Immature natural killer cell (primary cell): Measurements from ENCODE around the gene CLPTM1L. TPM values are rescaled to one million over a fixed set of nuclear protein-coding genes. Genes with fewer than 3 reads are reported as not detected.
"Not testable (repeated sequence)": the region's sequence is repeated elsewhere in the genome, so short reads cannot be mapped to it uniquely, and the experiment has no call there.

Source experiments
- DNase-seq, 3 donors: peaks; one replicate each; pipeline ENCODE4 v3.0.0; 2022; ENCODE audit warnings: mixed read lengths in 1 of 3
- H3K27ac Mint-ChIP-seq, 6 donors: one replicate each; pipeline ENCODE4 v1.8.0; 2020; ENCODE audit warnings: mixed read lengths in 6 of 6, mild to moderate bottlenecking in 5 of 6, inconsistent platforms in 4 of 6, moderate library complexity in 3 of 6
- H3K27me3 Mint-ChIP-seq, 3 donors: one replicate each; pipeline ENCODE4 v1.8.0; 2020 to 2021; ENCODE audit warnings: low read depth in 3 of 3, mild to moderate bottlenecking in 3 of 3, mixed read lengths in 3 of 3, moderate library complexity in 3 of 3, inconsistent platforms in 1 of 3
- H3K36me3 Mint-ChIP-seq, 3 donors: one replicate each; pipeline ENCODE4 v1.8.0; 2020; ENCODE audit warnings: mixed read lengths in 3 of 3, inconsistent platforms in 2 of 3, mild to moderate bottlenecking in 2 of 3
- H3K4me1 Mint-ChIP-seq, 2 donors: one replicate each; pipeline ENCODE4 v1.8.0; 2020; ENCODE audit warnings: inconsistent platforms in 2 of 2, mild to moderate bottlenecking in 2 of 2, mixed read lengths in 2 of 2, moderate library complexity in 1 of 2
- H3K4me3 Mint-ChIP-seq, 5 donors: one replicate each; pipeline ENCODE4 v1.8.0; 2020; ENCODE audit warnings: mild to moderate bottlenecking in 5 of 5, mixed read lengths in 5 of 5, inconsistent platforms in 3 of 5, moderate library complexity in 3 of 5
- H3K9me3 Mint-ChIP-seq, 6 donors: one replicate each; pipeline ENCODE4 v1.8.0; 2020; ENCODE audit warnings: mild to moderate bottlenecking in 6 of 6, mixed read lengths in 6 of 6, inconsistent platforms in 4 of 6, moderate library complexity in 3 of 6
- polyA plus RNA-seq, 3 donors: library from polyadenylated mRNA; unstranded; fragments of 300-500 nt; fragmentation: Illumina TruSeq; gene quantifications; one replicate each; pipeline ENCODE4 v1.2.3, GENCODE V29; 2021

The CLPTM1L gene
- polyA plus RNA-seq, 3 donors from 2014 or later, result 25.9 to 61.6 (median 35.7) TPM

GRCh38 chr5:1294206-1294834, 50.6 kb downstream of the CLPTM1L start:
- H3K4me3 Mint-ChIP-seq, result no peak overlapping the region
- H3K27me3 Mint-ChIP-seq, result peaks cover 0 to 9% (median 4%) of the 10 kb centered on the region in 3 donors
- peaks cover 0 to 3% of the 10 kb centered on the region in 2 donors for H3K4me1 Mint-ChIP-seq
- no peaks in the 10 kb centered on the region for H3K36me3 Mint-ChIP-seq
- DNase-seq, result no peak
- H3K27ac Mint-ChIP-seq, result no peak overlapping the region
- H3K9me3 Mint-ChIP-seq, result no peaks in the 10 kb centered on the region

GRCh38 chr5:1293416-1294205, 51.3 kb downstream of the CLPTM1L start:
- Mint-ChIP-seq H3K36me3 (no peaks in the 10 kb centered on the region), H3K27me3 (peaks cover 0 to 8% (median 4%) of the 10 kb centered on the region in 3 donors), H3K4me1 (peaks cover 0 to 3% of the 10 kb centered on the region in 2 donors), H3K4me3 (no peak overlapping the region), H3K9me3 (peaks cover 0 to 1% (median 0%) of the 10 kb centered on the region in 6 donors), H3K27ac (no peak overlapping the region)
- DNase-seq, result no peak

- no peak overlapping the region for H3K4me3 Mint-ChIP-seq
- H3K9me3 Mint-ChIP-seq, result peaks cover 0 to 5% (median 1%) of the 10 kb centered on the region in 6 donors
- H3K27ac Mint-ChIP-seq, result no peak overlapping the region
- H3K36me3 Mint-ChIP-seq, result peaks cover 0 to 4% (median 2%) of the 10 kb centered on the region in 3 donors
- no peak for DNase-seq
- H3K27me3 Mint-ChIP-seq, result peaks cover 0 to 7% (median 6%) of the 10 kb centered on the region in 3 donors
- peaks cover 0 to 3% of the 10 kb centered on the region in 2 donors for H3K4me1 Mint-ChIP-seq
Observed at GRCh38 chr5:1292846-1293415, 52.0 kb downstream of the CLPTM1L start.

GRCh38 chr5:1292139-1292538, 52.8 kb downstream of the CLPTM1L start:
- Mint-ChIP-seq H3K27me3 (peaks cover 0 to 7% (median 6%) of the 10 kb centered on the region in 3 donors), H3K9me3 (peaks cover 0 to 6% (median 1%) of the 10 kb centered on the region in 6 donors), H3K36me3 (peaks cover 0 to 5% (median 2%) of the 10 kb centered on the region in 3 donors), H3K4me3 (no peak overlapping the region), H3K27ac (no peak overlapping the region), H3K4me1 (peaks cover 0 to 3% of the 10 kb centered on the region in 2 donors)
- DNase-seq, result no peak

GRCh38 chr5:1291611-1292080, 53.3 kb downstream of the CLPTM1L start:
- no peak for DNase-seq
- Mint-ChIP-seq H3K9me3 (peaks cover 0 to 6% (median 1%) of the 10 kb centered on the region in 6 donors), H3K27ac (no peak overlapping the region), H3K4me1 (peaks cover 0 to 3% of the 10 kb centered on the region in 2 donors), H3K27me3 (peaks cover 0 to 7% (median 6%) of the 10 kb centered on the region in 3 donors), H3K4me3 (no peak overlapping the region), H3K36me3 (peaks cover 0 to 5% (median 2%) of the 10 kb centered on the region in 3 donors)

- H3K9me3 Mint-ChIP-seq, H3K4me3 Mint-ChIP-seq, H3K27ac Mint-ChIP-seq, DNase-seq, H3K27me3 Mint-ChIP-seq, H3K36me3 Mint-ChIP-seq, H3K4me1 Mint-ChIP-seq: not testable (repeated sequence)
Observed at GRCh38 chr5:1290956-1291355, 53.9 kb downstream of the CLPTM1L start.

- H3K27ac Mint-ChIP-seq, H3K9me3 Mint-ChIP-seq, H3K27me3 Mint-ChIP-seq, H3K36me3 Mint-ChIP-seq, H3K4me3 Mint-ChIP-seq, DNase-seq, H3K4me1 Mint-ChIP-seq: not testable (repeated sequence)
Observed at GRCh38 chr5:1289559-1289958, 55.3 kb downstream of the CLPTM1L start.

- Mint-ChIP-seq H3K4me3 (no peak overlapping the region), H3K9me3 (peaks cover 0 to 6% (median 1%) of the 10 kb centered on the region in 6 donors), H3K27ac (no peak overlapping the region), H3K36me3 (peaks cover 0 to 5% (median 2%) of the 10 kb centered on the region in 3 donors), H3K4me1 (no peaks in the 10 kb centered on the region), H3K27me3 (peaks cover 0 to 3% (median 2%) of the 10 kb centered on the region in 3 donors)
- no peak for DNase-seq
Observed at GRCh38 chr5:1288439-1289335, 56.2 kb downstream of the CLPTM1L start.

- H3K4me1 Mint-ChIP-seq, result no peaks in the 10 kb centered on the region
- no peak overlapping the region for H3K4me3 Mint-ChIP-seq
- no peak overlapping the region for H3K27ac Mint-ChIP-seq
- H3K9me3 Mint-ChIP-seq, result peaks cover 0 to 6% (median 1%) of the 10 kb centered on the region in 6 donors
- H3K27me3 Mint-ChIP-seq, result peaks cover 0 to 7% (median 2%) of the 10 kb centered on the region in 3 donors
- H3K36me3 Mint-ChIP-seq, result peaks cover 0 to 5% (median 2%) of the 10 kb centered on the region in 3 donors
- no peak for DNase-seq
Observed at GRCh38 chr5:1285883-1286291, 59.0 kb downstream of the CLPTM1L start.

GRCh38 chr5:1285141-1285540, 59.8 kb downstream of the CLPTM1L start:
- H3K4me3 Mint-ChIP-seq, result no peak overlapping the region

GRCh38 chr5:1284336-1284970, 60.4 kb downstream of the CLPTM1L start:
- not testable (repeated sequence) for H3K36me3 Mint-ChIP-seq, H3K27ac Mint-ChIP-seq, H3K9me3 Mint-ChIP-seq, H3K4me1 Mint-ChIP-seq, DNase-seq, H3K4me3 Mint-ChIP-seq, H3K27me3 Mint-ChIP-seq

More at GRCh38 chr5:1285141-1285540, 59.8 kb downstream of the CLPTM1L start:
- no peaks in the 10 kb centered on the region for H3K4me1 Mint-ChIP-seq
- DNase-seq, result no peak
- peaks cover 0 to 7% (median 2%) of the 10 kb centered on the region in 3 donors for H3K27me3 Mint-ChIP-seq
- no peak overlapping the region for H3K27ac Mint-ChIP-seq
- peaks cover 0 to 5% (median 2%) of the 10 kb centered on the region in 3 donors for H3K36me3 Mint-ChIP-seq
- H3K9me3 Mint-ChIP-seq, result peaks cover 0 to 6% (median 1%) of the 10 kb centered on the region in 6 donors

GRCh38 chr5:1283729-1284041, 61.2 kb downstream of the CLPTM1L start:
- H3K4me3 Mint-ChIP-seq, H3K36me3 Mint-ChIP-seq, H3K27me3 Mint-ChIP-seq, H3K27ac Mint-ChIP-seq, DNase-seq, H3K9me3 Mint-ChIP-seq, H3K4me1 Mint-ChIP-seq: not testable (repeated sequence)
